H1 (cell line): ENCODE data around the gene PPFIA2. TPM values are rescaled to one million over a fixed set of nuclear protein-coding genes. Genes with fewer than 3 reads are reported as not detected.
A peak's percentile ranks its signal among the peaks of the same experiment; 100 is the strongest.

Experiments used
- CTCF ChIA-PET: fragments of 300-600 bp; sonication (Branson Sonifier 250); formaldehyde crosslinking; loops from one replicate; lab custom pipeline; 2021; ENCODE audit not compliant: partially characterized antibody; lab: Charles Lee
- POLR2A ChIA-PET: fragments of 300-600 bp; sonication (Branson Sonifier 250); formaldehyde crosslinking; loops from one replicate; lab custom pipeline; 2021; ENCODE audit warnings: inconsistent platforms; ENCODE audit not compliant: partially characterized antibody; lab: Charles Lee
- DNase-seq, 2 experiments: peaks; one replicate each; pipeline versions ENCODE4 v3.0.0 to v3.0.0-alpha.2; 2010 to 2022; ENCODE audit warnings: low spot score in 2 of 2, low read depth in 1 of 2, mixed read lengths in 1 of 2
- FAIRE-seq: peaks from 2 replicates; lab custom pipeline; 2011; peaks lifted over from hg19 to GRCh38; lab: Jason Lieb, UNC
- H2AFZ ChIP-seq: 2 replicates; pipeline ENCODE4 v1.8.1; 2012; ENCODE audit warnings: low read length, inconsistent platforms
- H2AK5ac ChIP-seq: 2 replicates; pipeline ENCODE4 v1.6.1; 2013; ENCODE audit warnings: low read depth, low read length
- H2BK120ac ChIP-seq: replicated peaks from 2 replicates; pipeline ENCODE3; 2013; ENCODE audit warnings: low read depth, low read length, inconsistent platforms
- H2BK12ac ChIP-seq: 2 replicates; pipeline ENCODE4 v1.6.1; 2013; ENCODE audit warnings: low read depth, low read length
- H2BK15ac ChIP-seq: 2 replicates; pipeline ENCODE4 v1.6.1; 2013; ENCODE audit warnings: low read length
- H2BK20ac ChIP-seq: 2 replicates; pipeline ENCODE4 v1.6.1; 2013; ENCODE audit warnings: low read length
- H2BK5ac ChIP-seq: 2 replicates; pipeline ENCODE4 v1.6.1; 2013; ENCODE audit warnings: low read depth, low read length
- H3K14ac ChIP-seq: 2 replicates; pipeline ENCODE4 v1.6.1; 2013; ENCODE audit warnings: inconsistent platforms; ENCODE audit not compliant: insufficient read length
- H3K18ac ChIP-seq: 2 replicates; pipeline ENCODE4 v1.6.1; 2013; ENCODE audit warnings: low read length; ENCODE audit errors: extremely low read depth
- H3K23ac ChIP-seq: 2 replicates; pipeline ENCODE4 v1.6.1; 2013; ENCODE audit warnings: inconsistent platforms; ENCODE audit not compliant: insufficient read length
- H3K23me2 ChIP-seq: 2 replicates; pipeline ENCODE4 v1.6.1; 2013; ENCODE audit warnings: low read depth, low read length
- H3K27ac ChIP-seq: 2 replicates; pipeline ENCODE4 v1.6.1; 2011; ENCODE audit warnings: low read depth, low read length, inconsistent platforms
- H3K27me3 ChIP-seq, 4 experiments: replicated peaks in 1 of 4; 1 replicate in 1 of 4; 2 replicates in 3 of 4; pipeline versions ENCODE4 v1.6.1 to v1.8.1; 2011 to 2013; ENCODE audit warnings: low read length in 3 of 4, mild to moderate bottlenecking in 3 of 4, inconsistent platforms in 2 of 4, mixed read lengths in 2 of 4, moderate library complexity in 1 of 4; ENCODE audit not compliant: control insufficient read depth in 3 of 4, insufficient read depth in 3 of 4; ENCODE audit errors: extremely low read depth in 1 of 4
- H3K36me3 ChIP-seq, 4 experiments: 2 replicates each; pipeline versions ENCODE4 v1.6.1 to v1.8.1; 2011 to 2013; ENCODE audit warnings: mild to moderate bottlenecking in 4 of 4, low read length in 3 of 4, moderate library complexity in 2 of 4, control low read depth in 1 of 4, inconsistent platforms in 1 of 4; ENCODE audit not compliant: insufficient read depth in 4 of 4, control insufficient read depth in 2 of 4
- H3K4ac ChIP-seq: replicated peaks from 2 replicates; pipeline ENCODE3; 2013; ENCODE audit warnings: low read length, low read depth, mixed read lengths, inconsistent platforms; ENCODE audit not compliant: insufficient read length
- H3K4me1 ChIP-seq, 4 experiments: replicated peaks in 1 of 4; 1 replicate in 1 of 4; 2 replicates in 3 of 4; pipeline versions ENCODE4 v1.6.1 to v1.8.1; 2011 to 2013; ENCODE audit warnings: low read length in 3 of 4, inconsistent platforms in 2 of 4, mixed read lengths in 1 of 4; ENCODE audit not compliant: insufficient read depth in 4 of 4, control insufficient read depth in 3 of 4
- H3K4me2 ChIP-seq, 2 experiments: 2 replicates each; pipeline versions ENCODE4 v1.6.1 to v1.8.1; 2011 to 2013; ENCODE audit warnings: low read depth in 2 of 2, low read length in 2 of 2, control low read depth in 1 of 2, inconsistent platforms in 1 of 2, mild to moderate bottlenecking in 1 of 2; ENCODE audit not compliant: insufficient read depth in 1 of 2
- H3K4me3 ChIP-seq, 4 experiments: fragments of 200-600, 300-600 bp in 1 of 4; sonication (generic), shearing (Covaris generic), sonication (Bioruptor Twin) in 1 of 4; 2 replicates each; pipeline versions ENCODE4 v1.5.1 to v1.8.1; 2011 to 2016; ENCODE audit warnings: low read length in 4 of 4, low read depth in 3 of 4, control low read depth in 2 of 4, inconsistent platforms in 2 of 4, mild to moderate bottlenecking in 2 of 4, mixed read lengths in 1 of 4, moderate library complexity in 1 of 4; ENCODE audit not compliant: insufficient read depth in 2 of 4; ENCODE audit errors: extremely low read depth in 1 of 4
- H3K56ac ChIP-seq: replicated peaks from 2 replicates; pipeline ENCODE3; 2013; ENCODE audit warnings: low read depth, mild to moderate bottlenecking, mixed read lengths, low read length, inconsistent platforms; ENCODE audit not compliant: insufficient read length
- H3K79me1 ChIP-seq: 2 replicates; pipeline ENCODE4 v1.6.1; 2013; ENCODE audit warnings: low read depth, low read length, control low read depth
- H3K79me2 ChIP-seq, 2 experiments: 2 replicates each; pipeline versions ENCODE4 v1.6.1 to v1.8.1; 2012 to 2013; ENCODE audit warnings: low read length in 2 of 2, mild to moderate bottlenecking in 2 of 2, inconsistent platforms in 1 of 2; ENCODE audit not compliant: insufficient read depth in 2 of 2, control insufficient read depth in 1 of 2
- H3K9ac ChIP-seq, 4 experiments: replicated peaks in 1 of 4; 1 replicate in 1 of 4; 2 replicates in 3 of 4; pipeline versions ENCODE4 v1.6.1 to v1.8.1; 2011 to 2013; ENCODE audit warnings: low read depth in 3 of 4, low read length in 3 of 4, control low read depth in 2 of 4, mild to moderate bottlenecking in 2 of 4, moderate library complexity in 2 of 4, inconsistent platforms in 1 of 4; ENCODE audit errors: extremely low read depth in 1 of 4
- H3K9me3 ChIP-seq, 2 experiments: 2 replicates each; pipeline versions ENCODE4 v1.6.1 to v1.8.1; 2012 to 2013; ENCODE audit warnings: mild to moderate bottlenecking in 2 of 2, moderate library complexity in 2 of 2, control low read depth in 1 of 2, inconsistent platforms in 1 of 2, low read depth in 1 of 2, low read length in 1 of 2, mixed read lengths in 1 of 2; ENCODE audit not compliant: insufficient read depth in 2 of 2
- H4K20me1 ChIP-seq, 2 experiments: replicated peaks in 1 of 2; 2 replicates each; pipeline versions ENCODE3 to v1.8.1; 2011 to 2013; ENCODE audit warnings: inconsistent platforms in 2 of 2, low read length in 2 of 2, mild to moderate bottlenecking in 1 of 2; ENCODE audit not compliant: insufficient read depth in 2 of 2, control insufficient read depth in 1 of 2
- H4K5ac ChIP-seq: 2 replicates; pipeline ENCODE4 v1.6.1; 2013; ENCODE audit warnings: low read length, low read depth, mixed read lengths, inconsistent platforms; ENCODE audit not compliant: insufficient read length
- H4K8ac ChIP-seq: 2 replicates; pipeline ENCODE4 v1.8.0; 2013; ENCODE audit warnings: mild to moderate bottlenecking, moderate library complexity, low read length, inconsistent platforms; ENCODE audit not compliant: insufficient read depth; ENCODE audit errors: extremely low read depth
- H4K91ac ChIP-seq: replicated peaks from 2 replicates; pipeline ENCODE3; 2013; ENCODE audit warnings: low read length, mixed read lengths, inconsistent platforms; ENCODE audit not compliant: insufficient read length
- BRCA1 ChIP-seq: IDR thresholded peaks from 2 replicates; pipeline ENCODE4 v1.6.1; 2012; ENCODE audit warnings: low read depth, low read length, improper control_type of control experiment
- CBX5 ChIP-seq: fragments of 300-800, 300-1000 bp; sonication (generic); IDR thresholded peaks from 2 replicates; pipeline ENCODE4 v1.7.1; 2016; ENCODE audit warnings: antibody characterized with exemption, low read length, low read depth
- CTBP2 ChIP-seq: IDR thresholded peaks from 2 replicates; pipeline ENCODE4 v1.7.0; 2011; ENCODE audit warnings: borderline replicate concordance, mild to moderate bottlenecking, moderate library complexity, mixed read lengths, low read length; ENCODE audit not compliant: insufficient read depth, insufficient read length
- HDAC2 ChIP-seq, 2 experiments: fragments of 300-600 bp in 1 of 2; sonication (generic) in 1 of 2; IDR thresholded peaks; 2 replicates each; pipeline ENCODE4 v1.6.1; 2011 to 2012; ENCODE audit warnings: low read depth in 2 of 2, low read length in 2 of 2, mild to moderate bottlenecking in 2 of 2, moderate library complexity in 2 of 2, borderline replicate concordance in 1 of 2, inconsistent platforms in 1 of 2
- JUND ChIP-seq: IDR thresholded peaks from 2 replicates; pipeline ENCODE4 v1.6.1; 2011; ENCODE audit warnings: mild to moderate bottlenecking, improper control_type of control experiment, low read length
- KDM5A ChIP-seq: fragments of 200-600 bp; IDR thresholded peaks from 2 replicates; pipeline ENCODE4 v1.7.1; 2012; ENCODE audit warnings: mild to moderate bottlenecking, low read length, inconsistent platforms, mixed read lengths
- MAFK ChIP-seq: IDR thresholded peaks from 2 replicates; pipeline ENCODE4 v1.6.1; 2012; ENCODE audit warnings: low read depth, mild to moderate bottlenecking, improper control_type of control experiment, low read length
- MAX ChIP-seq: IDR thresholded peaks from 2 replicates; pipeline ENCODE4 v1.6.1; 2012; ENCODE audit warnings: inconsistent platforms
- RNF2 ChIP-seq: fragments of 200-900, 300-1000 bp; sonication (generic); IDR thresholded peaks from 2 replicates; pipeline ENCODE4 v1.7.1; 2016; ENCODE audit warnings: borderline replicate concordance, low read depth, mild to moderate bottlenecking, antibody characterized with exemption, low read length; ENCODE audit not compliant: poor library complexity, severe bottlenecking; ENCODE audit errors: missing control alignments
- SAP30 ChIP-seq: fragments of 300-600 bp; sonication (generic); IDR thresholded peaks from 2 replicates; pipeline ENCODE4 v1.7.1; 2012; ENCODE audit warnings: low read length, moderate library complexity, mild to moderate bottlenecking, inconsistent platforms; ENCODE audit not compliant: insufficient read depth, insufficient replicate concordance
- SIN3A ChIP-seq, 2 experiments: IDR thresholded peaks in 1 of 2; conservative IDR thresholded peaks in 1 of 2; 2 replicates each; pipeline ENCODE4 v1.6.1; 2011 to 2012; ENCODE audit warnings: low read length in 2 of 2, improper control_type of control experiment in 1 of 2, low read depth in 1 of 2, mild to moderate bottlenecking in 1 of 2
- SP1 ChIP-seq: IDR thresholded peaks from 2 replicates; pipeline ENCODE4 v1.6.1; 2011; ENCODE audit warnings: low read depth, low read length
- YY1 ChIP-seq: IDR thresholded peaks from 2 replicates; pipeline ENCODE4 v1.6.1; 2011; ENCODE audit warnings: low read depth, mild to moderate bottlenecking, low read length
- WGBS, 2 experiments: shearing (Covaris generic) in 1 of 2; methylation state at CpG; one replicate each; pipeline versions ENCODE4 v1.1.6 to v1.1.7; 2013 to 2015; ENCODE audit warnings: low lambda C conversion rate in 2 of 2, mixed read lengths in 2 of 2, inconsistent platforms in 1 of 2, low coverage in 1 of 2, missing lambda C conversion rate in 1 of 2; ENCODE audit not compliant: insufficient replicate concordance in 2 of 2, insufficient coverage in 1 of 2, insufficient read length in 1 of 2; ENCODE audit errors: extremely low coverage in 1 of 2, missing lambda C conversion rate in 1 of 2; 5-methylcytosine and 5-hydroxymethylcytosine counted together
- polyA plus RNA-seq, 7 experiments: library from polyadenylated mRNA; depleted of rRNA in 3 of 7; stranded (reverse) in 5 of 7; unstranded in 2 of 7; fragments of >200 nt in 5 of 7; fragments of 200-250 nt in 2 of 7; gene quantifications; 1 replicate in 5 of 7; 2 replicates in 1 of 7; 4 replicates in 1 of 7; pipeline versions ENCODE4 v1.2.1 to v1.2.3, GENCODE V29; 2011 to 2013; ENCODE audit warnings: missing spikeins in 2 of 7, mixed read lengths in 2 of 7
- total RNA-seq: library from RNA; stranded (reverse); fragmentation: NEBNext Ultra II Directional; extraction: Animal tissue kit (Norgen Biotek cat#: 25700); gene quantifications from 2 replicates; pipeline ENCODE4 v1.2.1, GENCODE V29; 2021

Gene PPFIA2
- total and polyA plus RNA-seq, 2 of the 8 experiments (the other 6 are each of a cell fraction or from before 2014, with no cell fraction given) = 1.2 to 1.8 TPM

GRCh38 chr12:81726634-81727033 lies 32.5 kb downstream of the PPFIA2 start:
- H3K9me3 ChIP-seq = no peaks in the 10 kb centered on the region
- H4K91ac ChIP-seq = no peak overlapping the region
- no peak overlapping the region for H2BK15ac ChIP-seq
- no peak overlapping the region for H2AFZ ChIP-seq
- ChIA-PET POLR2A (no interaction called here), CTCF (interaction anchor here (1.0 kb wide), 1 partner anchor 266 kb away, joined by 3 read pairs; no protein-coding TSS in a partner anchor)
- no peak overlapping the region; a peak in 1 of 8 replicates for H3K4me3 ChIP-seq
- no peak overlapping the region for H3K4ac ChIP-seq
- no peak overlapping the region for H3K56ac ChIP-seq
- no peak overlapping the region for H3K9ac ChIP-seq
- H3K4me2 ChIP-seq = 0 out of 4 replicates have a peak overlapping the region, but pooled peaks of 1 of the 2 experiments have one; percentile 28
- no peaks in the 10 kb centered on the region for H3K36me3 ChIP-seq
- no peaks in the 10 kb centered on the region for H3K27me3 ChIP-seq
- 95% methylated on average over 1 of the region's 1 CpG; no CpG with 5 or more reads in 1 of the 2 experiments for WGBS, 2 experiments
- H3K23me2 ChIP-seq = no peaks in the 10 kb centered on the region
- no peak overlapping the region for H3K23ac ChIP-seq
- H3K79me2 ChIP-seq = no peaks in the 10 kb centered on the region
- no peak overlapping the region for H2BK5ac ChIP-seq
- no peak overlapping the region for H3K14ac ChIP-seq
- H3K27ac ChIP-seq = no peak overlapping the region
- FAIRE-seq (no peak), DNase-seq (no peak)
- H2AK5ac ChIP-seq = no peak overlapping the region
- H2BK120ac ChIP-seq = no peak overlapping the region
- no peak overlapping the region for H4K8ac ChIP-seq
- no peaks in the 10 kb centered on the region for H3K79me1 ChIP-seq
- H3K4me1 ChIP-seq = peaks cover 0 to 8% (median 2%) of the 10 kb centered on the region in 4 experiments; a peak in 3 of 7 replicates
- H2BK20ac ChIP-seq = no peak overlapping the region
- H4K20me1 ChIP-seq = no peaks in the 10 kb centered on the region
- no peak overlapping the region for H2BK12ac ChIP-seq
- no peak overlapping the region for H3K18ac ChIP-seq
- no peak overlapping the region for H4K5ac ChIP-seq
- TF ChIP-seq BRCA1 (no peak), JUND (no peak), CBX5 (no peak), MAFK (no peak), MAX (no peak), CTBP2 (no peak), RNF2 (no peak), KDM5A (no peak), YY1 (no peak), SIN3A (conservative IDR thresholded peaks at IDR 0.05 in 1 of 2, IDR thresholded peaks at IDR 0.05 in 1 of 2; ENCODE audit: low read depth in 1 of 2, low read length in 2 of 2) (no peak), HDAC2 (IDR thresholded peaks at IDR 0.05; ENCODE audit: borderline replicate concordance in 1 of 2, low read depth in 2 of 2, low read length in 2 of 2) (no peak), SP1 (no peak), SAP30 (no peak)
